ENCODE measurements around the gene PRSS57. TPM values are rescaled to one million over a fixed set of nuclear protein-coding genes. Genes with fewer than 3 reads are reported as not detected.
"Not testable (repeated sequence)": the region's sequence is repeated elsewhere in the genome, so short reads cannot be mapped to it uniquely, and the experiment has no call there.

PRSS57 gene
- total RNA-seq, 2 experiments from 2014 or later, result not detected

GRCh38 chr19:666985-667573, 28.2 kb downstream of the PRSS57 start:
- H3K27me3 ChIP-seq (ENCODE audit: control insufficient read depth in 1 of 2, insufficient read depth in 2 of 2, low read length in 2 of 2); H3K27me3 Mint-ChIP-seq; H3K27ac Mint-ChIP-seq; CTCF ChIA-PET; intact Hi-C loops (cut with DNase I, micrococcal nuclease); H3K4me3 Mint-ChIP-seq; H3K4me3 ChIP-seq (ENCODE audit: low read length); H3K36me3 ChIP-seq (ENCODE audit: insufficient read depth, low read length); H3K27ac ChIP-seq (ENCODE audit: low read depth in 1 of 2, low read length in 2 of 2); H3K9me3 Mint-ChIP-seq; DNase-seq; H3K9me3 ChIP-seq (ENCODE audit: control insufficient read depth in 1 of 2, insufficient read depth in 1 of 2, low read length in 2 of 2); H3K36me3 Mint-ChIP-seq (ENCODE audit: low read depth); ATAC-seq (ENCODE audit: poor library complexity): not testable (repeated sequence)
- POLR2A ChIA-PET, result interaction anchor here (0.6 kb wide), 1 partner anchor 44 kb away, joined by 4 read pairs; no protein-coding TSS in a partner anchor
- H3K4me1 ChIP-seq (ENCODE audit: insufficient read depth, low read length), result peaks cover 20% of the 10 kb centered on the region
- H3K4me1 Mint-ChIP-seq (ENCODE audit: low read depth), result peaks cover 11% of the 10 kb centered on the region

GRCh38 chr19:664913-665443, 30.3 kb downstream of the PRSS57 start:
- Histone ChIP-seq H3K9me3 (ENCODE audit: control insufficient read depth in 1 of 2, insufficient read depth in 1 of 2, low read length in 2 of 2) (no peaks in the 10 kb centered on the region), H3K27ac (ENCODE audit: low read depth in 1 of 2, low read length in 2 of 2) (no peak overlapping the region), H3K27me3 (ENCODE audit: control insufficient read depth in 1 of 2, insufficient read depth in 2 of 2, low read length in 2 of 2) (peaks cover 0 to 2% of the 10 kb centered on the region in 2 experiments), H3K4me3 (ENCODE audit: low read length) (peak overlapping the region; percentile 16), H3K4me1 (ENCODE audit: insufficient read depth, low read length) (peaks cover 40% of the 10 kb centered on the region), H3K36me3 (ENCODE audit: insufficient read depth, low read length) (no peaks in the 10 kb centered on the region)
- Mint-ChIP-seq H3K36me3 (ENCODE audit: low read depth) (peaks cover 24% of the 10 kb centered on the region), H3K4me1 (ENCODE audit: low read depth) (peaks cover 27% of the 10 kb centered on the region), H3K9me3 (no peaks in the 10 kb centered on the region), H3K4me3 (peak overlapping the region; percentile 93), H3K27ac (peak overlapping the region; percentile 95), H3K27me3 (peaks cover 6% of the 10 kb centered on the region)
- CTCF ChIA-PET, result interaction anchor here (0.6 kb wide), 1 partner anchor 1588 kb away, joined by 3 read pairs; no protein-coding TSS in a partner anchor
- ATAC-seq (ENCODE audit: poor library complexity) (peak; percentile 5), DNase-seq (peak; percentile 62 to 92 (median 76))
- TF ChIP-seq CTCF (IDR thresholded peaks at IDR 0.05), result peak; percentile 92
- POLR2A ChIA-PET, result no interaction called here
- intact Hi-C loops (cut with DNase I, micrococcal nuclease), result loop anchor here (1.0 to 5.0 kb wide), 4 partner anchors 69 to 132 kb away; partner anchors contain the start of genes BSG (in 1 of the 2), HCN2 (in 1 of the 2) and PTBP1 (in 1 of the 2)

GRCh38 chr19:663682-664117, 31.6 kb downstream of the PRSS57 start:
- no peak for DNase-seq
- H3K4me3 Mint-ChIP-seq, result peak overlapping the region; percentile 93
- intact Hi-C loops (cut with DNase I, micrococcal nuclease), result loop anchor here (1.0 to 5.0 kb wide), 8 partner anchors 17 to 134 kb away; partner anchors contain the start of genes BSG (in 2 of the 2), PTBP1 (in 2 of the 2), CDC34 (in 1 of the 2) and HCN2 (in 1 of the 2)
- peaks cover 7% of the 10 kb centered on the region for H3K36me3 ChIP-seq (ENCODE audit: insufficient read depth, low read length)
- no peak for ATAC-seq (ENCODE audit: poor library complexity)
- H3K27me3 Mint-ChIP-seq, result no peaks in the 10 kb centered on the region
- ChIA-PET CTCF (interaction anchor here (1.5 to 1.8 kb wide), 4 partner anchors 17 to 153 kb away, joined by 4 to 14 read pairs (median 6); no protein-coding TSS in a partner anchor), POLR2A (interaction anchor here (0.7 to 1.6 kb wide), 13 partner anchors 16 to 606 kb away, joined by 3 to 45 read pairs (median 5); partner anchors contain the start of genes CDC34, CIRBP, MED16 and POLRMT)
- peaks cover 31% of the 10 kb centered on the region for H3K36me3 Mint-ChIP-seq (ENCODE audit: low read depth)
- peak overlapping the region; percentile 66 to 78 for H3K27ac ChIP-seq (ENCODE audit: low read depth in 1 of 2, low read length in 2 of 2)
- H3K4me1 Mint-ChIP-seq (ENCODE audit: low read depth), result peaks cover 36% of the 10 kb centered on the region
- H3K9me3 Mint-ChIP-seq, result no peaks in the 10 kb centered on the region
- no peak for TF ChIP-seq CTCF (IDR thresholded peaks at IDR 0.05)
- H3K4me3 ChIP-seq (ENCODE audit: low read length), result peak overlapping the region; percentile 51
- peaks cover 53% of the 10 kb centered on the region for H3K4me1 ChIP-seq (ENCODE audit: insufficient read depth, low read length)
- no peaks in the 10 kb centered on the region for H3K27me3 ChIP-seq (ENCODE audit: control insufficient read depth in 1 of 2, insufficient read depth in 2 of 2, low read length in 2 of 2)
- H3K27ac Mint-ChIP-seq, result peak overlapping the region; percentile 95
- H3K9me3 ChIP-seq (ENCODE audit: control insufficient read depth in 1 of 2, insufficient read depth in 1 of 2, low read length in 2 of 2), result no peaks in the 10 kb centered on the region
